Testis (tissue), 2 donors: ENCODE results near the gene SPTBN4.

Source experiments
- CTCF ChIP-seq, 3 experiments: fragments of 450-650 bp in 2 of 3; fragments of 200-600 bp in 1 of 3; sonication (generic) in 1 of 3; IDR thresholded peaks; one replicate each; pipeline ENCODE4 v1.5.1; 2016 to 2019; ENCODE audit warnings: antibody characterized with exemption in 3 of 3, mild to moderate bottlenecking in 2 of 3, moderate library complexity in 1 of 3
- POLR2A ChIP-seq: fragments of 450-650 bp; IDR thresholded peaks from one replicate; pipeline ENCODE4 v1.6.1; 2017; ENCODE audit warnings: antibody characterized with exemption, mild to moderate bottlenecking, moderate library complexity

DNA sequence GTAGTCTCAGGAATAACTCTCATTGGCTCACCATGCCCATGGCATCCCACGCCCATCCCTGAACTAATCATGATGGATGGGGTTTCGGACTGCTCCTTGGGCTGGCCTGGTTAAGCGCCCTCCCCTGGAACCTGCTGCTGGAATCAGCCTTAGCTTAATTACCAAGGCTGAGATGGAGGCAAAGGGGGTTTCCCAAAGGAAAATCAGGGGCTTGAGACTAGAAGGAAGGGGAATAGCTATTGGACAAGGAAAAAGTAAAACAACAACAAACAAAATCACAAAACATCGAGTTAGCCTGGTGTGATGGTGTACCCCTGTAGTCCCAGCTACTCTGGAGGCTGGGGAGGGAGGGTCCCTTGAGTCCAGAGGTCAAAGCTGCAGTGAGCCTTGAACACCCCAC is 84.2 kb downstream of the SPTBN4 start:
- TF ChIP-seq CTCF (IDR thresholded peaks at IDR 0.05): no peak
- TF ChIP-seq POLR2A: no peak
